GM12878 (cell line): Measurements from ENCODE around the gene ATXN2. TPM values are rescaled to one million over a fixed set of nuclear protein-coding genes. Genes with fewer than 3 reads are reported as not detected.

ENCODE experiments used
- CHD2 ChIP-seq: IDR thresholded peaks from 2 replicates; pipeline ENCODE4 v1.6.1; 2011; ENCODE audit warnings: low read depth, low read length, improper control_type of control experiment, borderline replicate concordance
- HDGF ChIP-seq: fragments of 450-650 bp; IDR thresholded peaks from 2 replicates; pipeline ENCODE4 v1.6.1; 2016; ENCODE audit warnings: antibody characterized with exemption
- KDM1A ChIP-seq: fragments of 200-600 bp; sonication (generic); IDR thresholded peaks from 2 replicates; pipeline ENCODE4 v1.6.1; 2016; ENCODE audit warnings: borderline replicate concordance
- NBN ChIP-seq: fragments of 450-650 bp; IDR thresholded peaks from 2 replicates; pipeline ENCODE4 v1.6.1; 2016
- NR2C1 ChIP-seq: fragments of 450-650 bp; IDR thresholded peaks from 2 replicates; pipeline ENCODE4 v1.6.1; 2017; ENCODE audit warnings: antibody characterized with exemption, mild to moderate bottlenecking, moderate library complexity
- PAX5 ChIP-seq: IDR thresholded peaks from 2 replicates; pipeline ENCODE4 v1.6.1; 2011; ENCODE audit warnings: low read depth, low read length, borderline replicate concordance
- POLR2A ChIP-seq: IDR thresholded peaks from 2 replicates; pipeline ENCODE4 v1.6.1; 2011; ENCODE audit warnings: low read depth, mild to moderate bottlenecking, low read length
- SIN3A ChIP-seq: IDR thresholded peaks from 2 replicates; pipeline ENCODE4 v1.6.1; 2012; ENCODE audit warnings: low read depth, low read length, improper control_type of control experiment
- SP1 ChIP-seq: IDR thresholded peaks from one replicate; pipeline ENCODE4 v1.6.1; 2011; ENCODE audit warnings: low read depth, low read length
- STAT3 ChIP-seq: IDR thresholded peaks from 2 replicates; pipeline ENCODE4 v1.6.1; 2011; ENCODE audit warnings: low read depth, low read length, improper control_type of control experiment
- WRNIP1 ChIP-seq: IDR thresholded peaks from 2 replicates; pipeline ENCODE4 v1.6.1; 2011; ENCODE audit warnings: low read depth, low read length, improper control_type of control experiment, borderline replicate concordance
- YY1 ChIP-seq: IDR thresholded peaks from 2 replicates; pipeline ENCODE4 v1.6.1; 2011; ENCODE audit warnings: low read depth, mild to moderate bottlenecking, low read length
- ZNF217 ChIP-seq: fragments of 450-650 bp; IDR thresholded peaks from 2 replicates; pipeline ENCODE4 v1.6.1; 2017; ENCODE audit warnings: antibody characterized with exemption, mild to moderate bottlenecking
- polyA plus RNA-seq, 11 experiments: library from polyadenylated mRNA; depleted of rRNA in 4 of 11; unstranded in 6 of 11; stranded (reverse) in 5 of 11; fragments of >200 nt; fragmentation: Nextera tagmentation in 4 of 11; fragmentation: Illumina TruSeq in 1 of 11; extraction: Ambion mirVana in 4 of 11; extraction: Trizol in 1 of 11; gene quantifications; 1 replicate in 1 of 11; 2 replicates in 10 of 11; pipeline versions ENCODE4 v1.2.1 to v1.2.3, GENCODE V29; 2011 to 2016; ENCODE audit warnings: inconsistent platforms in 2 of 11, missing spikeins in 2 of 11, low read depth in 1 of 11
- total RNA-seq, 4 experiments: library from RNA; depleted of rRNA in 3 of 4; stranded (reverse); fragments of >200 nt in 3 of 4; fragmentation: Illumina TruSeq in 1 of 4; extraction: Trizol in 1 of 4; gene quantifications; 2 replicates each; pipeline versions ENCODE4 v1.2.1 to v1.2.3, GENCODE V29; 2013 to 2021
- TF ChIP-seq, protein P1 (sequence below): IDR thresholded peaks from 2 replicates; pipeline ENCODE4 v1.6.1; 2012; ENCODE audit warnings: mild to moderate bottlenecking, low read depth, low read length
- TF ChIP-seq, protein P2 (sequence below): fragments of 450-650 bp; formaldehyde crosslinking; IDR thresholded peaks from 2 replicates; pipeline ENCODE4 v1.5.0; 2022; ENCODE audit warnings: mild to moderate bottlenecking, missing genetic modification characterization
- TF ChIP-seq, protein P3 (sequence below): fragments of 450-650 bp; IDR thresholded peaks from 2 replicates; pipeline ENCODE4 v1.6.1; 2017; ENCODE audit warnings: mild to moderate bottlenecking, moderate library complexity
- TF ChIP-seq, protein P4 (sequence below): fragments of 450-650 bp; IDR thresholded peaks from 2 replicates; pipeline ENCODE4 v1.6.1; 2018; ENCODE audit warnings: mild to moderate bottlenecking, low read depth, moderate library complexity; ENCODE audit not compliant: partially characterized antibody

ATXN2 gene
- total and polyA plus RNA-seq, 10 of the 15 experiments (the other 5 are each of a cell fraction or from before 2014, with no cell fraction given), result 8.8 to 31.5 (median 19.0) TPM

DNA sequence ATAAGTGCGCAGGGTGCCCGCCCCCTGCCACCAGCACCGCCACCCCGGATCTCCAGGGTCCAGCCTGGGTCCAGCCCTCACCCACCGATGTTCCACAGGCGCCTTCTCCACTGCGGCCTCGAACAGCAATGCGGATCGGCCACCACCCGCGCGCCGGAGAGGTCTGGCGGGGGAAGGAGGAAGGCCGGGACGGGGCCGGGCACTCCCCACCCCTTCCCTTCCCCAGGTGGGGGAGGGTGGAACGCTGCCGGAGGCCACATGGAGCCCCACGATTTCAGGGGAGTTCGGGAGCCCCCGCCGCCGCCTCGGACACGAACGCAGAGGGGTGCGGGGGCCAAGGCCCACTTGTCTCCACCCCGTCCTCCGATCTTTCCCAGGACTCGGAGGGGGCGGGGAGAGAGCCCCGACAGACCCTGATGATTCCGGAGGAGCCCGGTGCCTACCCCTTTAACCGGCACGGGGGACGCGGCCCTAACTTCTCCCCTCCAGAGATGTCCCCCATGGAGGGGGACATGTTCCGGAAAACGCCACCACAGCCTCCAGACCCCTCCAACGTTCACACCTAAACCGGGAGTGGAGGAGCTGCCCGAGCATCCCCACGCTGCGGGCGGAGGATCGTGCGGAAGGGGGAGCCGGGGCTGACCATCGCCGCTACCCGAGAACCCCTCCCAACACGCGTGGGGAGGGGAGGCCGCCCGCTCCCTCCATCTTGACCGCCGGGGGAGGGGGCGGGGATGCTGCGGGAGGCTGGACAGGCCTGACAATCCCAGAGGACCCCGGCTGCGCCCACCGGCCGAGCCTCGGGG lies 1.1 kb downstream of the ATXN2 start (continued):
- TF ChIP-seq, protein P1, sequence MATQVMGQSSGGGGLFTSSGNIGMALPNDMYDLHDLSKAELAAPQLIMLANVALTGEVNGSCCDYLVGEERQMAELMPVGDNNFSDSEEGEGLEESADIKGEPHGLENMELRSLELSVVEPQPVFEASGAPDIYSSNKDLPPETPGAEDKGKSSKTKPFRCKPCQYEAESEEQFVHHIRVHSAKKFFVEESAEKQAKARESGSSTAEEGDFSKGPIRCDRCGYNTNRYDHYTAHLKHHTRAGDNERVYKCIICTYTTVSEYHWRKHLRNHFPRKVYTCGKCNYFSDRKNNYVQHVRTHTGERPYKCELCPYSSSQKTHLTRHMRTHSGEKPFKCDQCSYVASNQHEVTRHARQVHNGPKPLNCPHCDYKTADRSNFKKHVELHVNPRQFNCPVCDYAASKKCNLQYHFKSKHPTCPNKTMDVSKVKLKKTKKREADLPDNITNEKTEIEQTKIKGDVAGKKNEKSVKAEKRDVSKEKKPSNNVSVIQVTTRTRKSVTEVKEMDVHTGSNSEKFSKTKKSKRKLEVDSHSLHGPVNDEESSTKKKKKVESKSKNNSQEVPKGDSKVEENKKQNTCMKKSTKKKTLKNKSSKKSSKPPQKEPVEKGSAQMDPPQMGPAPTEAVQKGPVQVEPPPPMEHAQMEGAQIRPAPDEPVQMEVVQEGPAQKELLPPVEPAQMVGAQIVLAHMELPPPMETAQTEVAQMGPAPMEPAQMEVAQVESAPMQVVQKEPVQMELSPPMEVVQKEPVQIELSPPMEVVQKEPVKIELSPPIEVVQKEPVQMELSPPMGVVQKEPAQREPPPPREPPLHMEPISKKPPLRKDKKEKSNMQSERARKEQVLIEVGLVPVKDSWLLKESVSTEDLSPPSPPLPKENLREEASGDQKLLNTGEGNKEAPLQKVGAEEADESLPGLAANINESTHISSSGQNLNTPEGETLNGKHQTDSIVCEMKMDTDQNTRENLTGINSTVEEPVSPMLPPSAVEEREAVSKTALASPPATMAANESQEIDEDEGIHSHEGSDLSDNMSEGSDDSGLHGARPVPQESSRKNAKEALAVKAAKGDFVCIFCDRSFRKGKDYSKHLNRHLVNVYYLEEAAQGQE, result no peak
- TF ChIP-seq YY1, result peak; percentile 60; the same call in 1 of the 2 replicates
- TF ChIP-seq POLR2A, result peak; percentile 9; the same call in 1 of the 2 replicates
- TF ChIP-seq SP1, result no peak
- no peak for TF ChIP-seq HDGF
- TF ChIP-seq, protein P2, sequence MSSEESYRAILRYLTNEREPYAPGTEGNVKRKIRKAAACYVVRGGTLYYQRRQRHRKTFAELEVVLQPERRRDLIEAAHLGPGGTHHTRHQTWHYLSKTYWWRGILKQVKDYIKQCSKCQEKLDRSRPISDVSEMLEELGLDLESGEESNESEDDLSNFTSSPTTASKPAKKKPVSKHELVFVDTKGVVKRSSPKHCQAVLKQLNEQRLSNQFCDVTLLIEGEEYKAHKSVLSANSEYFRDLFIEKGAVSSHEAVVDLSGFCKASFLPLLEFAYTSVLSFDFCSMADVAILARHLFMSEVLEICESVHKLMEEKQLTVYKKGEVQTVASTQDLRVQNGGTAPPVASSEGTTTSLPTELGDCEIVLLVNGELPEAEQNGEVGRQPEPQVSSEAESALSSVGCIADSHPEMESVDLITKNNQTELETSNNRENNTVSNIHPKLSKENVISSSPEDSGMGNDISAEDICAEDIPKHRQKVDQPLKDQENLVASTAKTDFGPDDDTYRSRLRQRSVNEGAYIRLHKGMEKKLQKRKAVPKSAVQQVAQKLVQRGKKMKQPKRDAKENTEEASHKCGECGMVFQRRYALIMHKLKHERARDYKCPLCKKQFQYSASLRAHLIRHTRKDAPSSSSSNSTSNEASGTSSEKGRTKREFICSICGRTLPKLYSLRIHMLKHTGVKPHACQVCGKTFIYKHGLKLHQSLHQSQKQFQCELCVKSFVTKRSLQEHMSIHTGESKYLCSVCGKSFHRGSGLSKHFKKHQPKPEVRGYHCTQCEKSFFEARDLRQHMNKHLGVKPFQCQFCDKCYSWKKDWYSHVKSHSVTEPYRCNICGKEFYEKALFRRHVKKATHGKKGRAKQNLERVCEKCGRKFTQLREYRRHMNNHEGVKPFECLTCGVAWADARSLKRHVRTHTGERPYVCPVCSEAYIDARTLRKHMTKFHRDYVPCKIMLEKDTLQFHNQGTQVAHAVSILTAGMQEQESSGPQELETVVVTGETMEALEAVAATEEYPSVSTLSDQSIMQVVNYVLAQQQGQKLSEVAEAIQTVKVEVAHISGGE (CRISPR knock-in tag), result no peak
- TF ChIP-seq, protein P3, sequence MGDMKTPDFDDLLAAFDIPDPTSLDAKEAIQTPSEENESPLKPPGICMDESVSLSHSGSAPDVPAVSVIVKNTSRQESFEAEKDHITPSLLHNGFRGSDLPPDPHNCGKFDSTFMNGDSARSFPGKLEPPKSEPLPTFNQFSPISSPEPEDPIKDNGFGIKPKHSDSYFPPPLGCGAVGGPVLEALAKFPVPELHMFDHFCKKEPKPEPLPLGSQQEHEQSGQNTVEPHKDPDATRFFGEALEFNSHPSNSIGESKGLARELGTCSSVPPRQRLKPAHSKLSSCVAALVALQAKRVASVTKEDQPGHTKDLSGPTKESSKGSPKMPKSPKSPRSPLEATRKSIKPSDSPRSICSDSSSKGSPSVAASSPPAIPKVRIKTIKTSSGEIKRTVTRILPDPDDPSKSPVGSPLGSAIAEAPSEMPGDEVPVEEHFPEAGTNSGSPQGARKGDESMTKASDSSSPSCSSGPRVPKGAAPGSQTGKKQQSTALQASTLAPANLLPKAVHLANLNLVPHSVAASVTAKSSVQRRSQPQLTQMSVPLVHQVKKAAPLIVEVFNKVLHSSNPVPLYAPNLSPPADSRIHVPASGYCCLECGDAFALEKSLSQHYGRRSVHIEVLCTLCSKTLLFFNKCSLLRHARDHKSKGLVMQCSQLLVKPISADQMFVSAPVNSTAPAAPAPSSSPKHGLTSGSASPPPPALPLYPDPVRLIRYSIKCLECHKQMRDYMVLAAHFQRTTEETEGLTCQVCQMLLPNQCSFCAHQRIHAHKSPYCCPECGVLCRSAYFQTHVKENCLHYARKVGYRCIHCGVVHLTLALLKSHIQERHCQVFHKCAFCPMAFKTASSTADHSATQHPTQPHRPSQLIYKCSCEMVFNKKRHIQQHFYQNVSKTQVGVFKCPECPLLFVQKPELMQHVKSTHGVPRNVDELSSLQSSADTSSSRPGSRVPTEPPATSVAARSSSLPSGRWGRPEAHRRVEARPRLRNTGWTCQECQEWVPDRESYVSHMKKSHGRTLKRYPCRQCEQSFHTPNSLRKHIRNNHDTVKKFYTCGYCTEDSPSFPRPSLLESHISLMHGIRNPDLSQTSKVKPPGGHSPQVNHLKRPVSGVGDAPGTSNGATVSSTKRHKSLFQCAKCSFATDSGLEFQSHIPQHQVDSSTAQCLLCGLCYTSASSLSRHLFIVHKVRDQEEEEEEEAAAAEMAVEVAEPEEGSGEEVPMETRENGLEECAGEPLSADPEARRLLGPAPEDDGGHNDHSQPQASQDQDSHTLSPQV, result no peak
- no peak for TF ChIP-seq ZNF217
- no peak for TF ChIP-seq NBN
- TF ChIP-seq KDM1A, result no peak
- TF ChIP-seq WRNIP1, result no peak
- TF ChIP-seq STAT3, result no peak
- no peak for TF ChIP-seq NR2C1
- no peak for TF ChIP-seq SIN3A
- peak; percentile 32; the same call in 1 of the 2 replicates for TF ChIP-seq CHD2
- TF ChIP-seq, protein P4, sequence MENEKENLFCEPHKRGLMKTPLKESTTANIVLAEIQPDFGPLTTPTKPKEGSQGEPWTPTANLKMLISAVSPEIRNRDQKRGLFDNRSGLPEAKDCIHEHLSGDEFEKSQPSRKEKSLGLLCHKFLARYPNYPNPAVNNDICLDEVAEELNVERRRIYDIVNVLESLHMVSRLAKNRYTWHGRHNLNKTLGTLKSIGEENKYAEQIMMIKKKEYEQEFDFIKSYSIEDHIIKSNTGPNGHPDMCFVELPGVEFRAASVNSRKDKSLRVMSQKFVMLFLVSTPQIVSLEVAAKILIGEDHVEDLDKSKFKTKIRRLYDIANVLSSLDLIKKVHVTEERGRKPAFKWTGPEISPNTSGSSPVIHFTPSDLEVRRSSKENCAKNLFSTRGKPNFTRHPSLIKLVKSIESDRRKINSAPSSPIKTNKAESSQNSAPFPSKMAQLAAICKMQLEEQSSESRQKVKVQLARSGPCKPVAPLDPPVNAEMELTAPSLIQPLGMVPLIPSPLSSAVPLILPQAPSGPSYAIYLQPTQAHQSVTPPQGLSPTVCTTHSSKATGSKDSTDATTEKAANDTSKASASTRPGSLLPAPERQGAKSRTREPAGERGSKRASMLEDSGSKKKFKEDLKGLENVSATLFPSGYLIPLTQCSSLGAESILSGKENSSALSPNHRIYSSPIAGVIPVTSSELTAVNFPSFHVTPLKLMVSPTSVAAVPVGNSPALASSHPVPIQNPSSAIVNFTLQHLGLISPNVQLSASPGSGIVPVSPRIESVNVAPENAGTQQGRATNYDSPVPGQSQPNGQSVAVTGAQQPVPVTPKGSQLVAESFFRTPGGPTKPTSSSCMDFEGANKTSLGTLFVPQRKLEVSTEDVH, result no peak
- no peak for TF ChIP-seq PAX5
